ENCODE data around the gene CPXM1. TPM values are rescaled to one million over a fixed set of nuclear protein-coding genes. Genes with fewer than 3 reads are reported as not detected.
A peak's percentile ranks its signal among the peaks of the same experiment; 100 is the strongest.

The CPXM1 gene
- total RNA-seq, 1 experiment from 2014 or later = not detected

GRCh38 chr20:2750491-2751251 lies 49.8 kb downstream of the CPXM1 start:
- peak; percentile 44 for DNase-seq
- Histone ChIP-seq H3K4me3 (ENCODE audit: low read length) (peak overlapping the region; percentile 72), H3K4me1 (ENCODE audit: insufficient read depth, low read length) (peaks cover 17% of the 10 kb centered on the region), H3K36me3 (ENCODE audit: low read depth, low read length) (no peaks in the 10 kb centered on the region), H3K9me2 (replicated peaks; ENCODE audit: low read length) (no peaks in the 10 kb centered on the region), H2AFZ (ENCODE audit: low read length) (peak overlapping the region; percentile 95), H3K27ac (ENCODE audit: low read length) (no peak overlapping the region), H3K79me2 (ENCODE audit: low read length) (no peaks in the 10 kb centered on the region), H3K9ac (ENCODE audit: low read length) (no peak overlapping the region), H4K20me1 (ENCODE audit: low read length) (no peaks in the 10 kb centered on the region), H3K4me2 (ENCODE audit: low read length) (peak overlapping the region; percentile 92), H3K9me3 (ENCODE audit: low read length) (no peaks in the 10 kb centered on the region), H3F3A (ENCODE audit: low read length, unreplicated experiment) (no peaks in the 10 kb centered on the region), H3K27me3 (ENCODE audit: low read length) (no peaks in the 10 kb centered on the region)
- intact Hi-C loops (cut with micrococcal nuclease) = no loop called here
- POLR2A ChIA-PET (ENCODE audit: unreplicated experiment) = no interaction called here
- BruUV-seq (replicated peaks) = no TSS peak
- CTCF ChIA-PET = no interaction called here
- TF ChIP-seq, protein P1, sequence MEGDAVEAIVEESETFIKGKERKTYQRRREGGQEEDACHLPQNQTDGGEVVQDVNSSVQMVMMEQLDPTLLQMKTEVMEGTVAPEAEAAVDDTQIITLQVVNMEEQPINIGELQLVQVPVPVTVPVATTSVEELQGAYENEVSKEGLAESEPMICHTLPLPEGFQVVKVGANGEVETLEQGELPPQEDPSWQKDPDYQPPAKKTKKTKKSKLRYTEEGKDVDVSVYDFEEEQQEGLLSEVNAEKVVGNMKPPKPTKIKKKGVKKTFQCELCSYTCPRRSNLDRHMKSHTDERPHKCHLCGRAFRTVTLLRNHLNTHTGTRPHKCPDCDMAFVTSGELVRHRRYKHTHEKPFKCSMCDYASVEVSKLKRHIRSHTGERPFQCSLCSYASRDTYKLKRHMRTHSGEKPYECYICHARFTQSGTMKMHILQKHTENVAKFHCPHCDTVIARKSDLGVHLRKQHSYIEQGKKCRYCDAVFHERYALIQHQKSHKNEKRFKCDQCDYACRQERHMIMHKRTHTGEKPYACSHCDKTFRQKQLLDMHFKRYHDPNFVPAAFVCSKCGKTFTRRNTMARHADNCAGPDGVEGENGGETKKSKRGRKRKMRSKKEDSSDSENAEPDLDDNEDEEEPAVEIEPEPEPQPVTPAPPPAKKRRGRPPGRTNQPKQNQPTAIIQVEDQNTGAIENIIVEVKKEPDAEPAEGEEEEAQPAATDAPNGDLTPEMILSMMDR (conservative IDR thresholded peaks at IDR 0.05; ENCODE audit: low read depth, low read length) = no peak
- TF ChIP-seq EZH2 (IDR thresholded peaks at IDR 0.05; ENCODE audit: low read length, unreplicated experiment) (no peak), EZH2phosphoT487 (IDR thresholded peaks at IDR 0.05; ENCODE audit: borderline replicate concordance, low read length) (no peak)
- peak; percentile 62 for ATAC-seq

DNA sequence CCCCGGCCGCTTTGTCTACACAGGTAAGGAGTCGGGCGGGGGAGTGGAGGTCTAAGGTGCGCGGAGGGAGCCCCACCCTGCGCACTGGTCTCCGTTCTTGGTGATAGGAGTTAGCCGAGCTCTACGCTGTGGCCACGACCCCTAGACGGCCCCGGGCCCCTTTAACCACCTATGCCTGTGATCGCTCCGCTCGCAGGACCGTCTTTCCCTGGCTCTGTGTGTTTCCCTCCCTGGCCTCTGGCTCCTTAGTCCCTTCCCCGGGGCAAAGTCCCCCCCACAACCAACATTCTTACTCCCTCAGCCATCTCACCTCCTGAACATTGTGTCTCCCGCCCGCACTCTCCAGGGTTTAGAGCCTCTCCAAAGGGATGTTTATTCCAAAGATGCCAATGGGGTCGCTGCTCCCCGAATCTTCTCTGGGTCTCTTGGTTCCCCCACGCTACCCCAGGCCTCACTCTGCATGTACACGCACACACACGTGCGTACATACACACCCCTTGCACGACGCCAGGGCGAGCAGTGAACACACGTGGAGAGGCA lies 50.4 kb downstream of the CPXM1 start:
- CTCF ChIA-PET = no interaction called here
- no peak overlapping the region for H3K27ac ChIP-seq (ENCODE audit: low read length)
- no peaks in the 10 kb centered on the region for H3F3A ChIP-seq (ENCODE audit: low read length, unreplicated experiment)
- H3K9ac ChIP-seq (ENCODE audit: low read length) = no peak overlapping the region
- no peaks in the 10 kb centered on the region for H3K9me2 ChIP-seq (replicated peaks; ENCODE audit: low read length)
- no peaks in the 10 kb centered on the region for H3K36me3 ChIP-seq (ENCODE audit: low read depth, low read length)
- H4K20me1 ChIP-seq (ENCODE audit: low read length) = no peaks in the 10 kb centered on the region
- no peaks in the 10 kb centered on the region for H3K9me3 ChIP-seq (ENCODE audit: low read length)
- no peak for DNase-seq
- BruUV-seq (replicated peaks) = no TSS peak
- ATAC-seq = no peak
- peaks cover 17% of the 10 kb centered on the region for H3K4me1 ChIP-seq (ENCODE audit: insufficient read depth, low read length)
- H3K4me2 ChIP-seq (ENCODE audit: low read length) = no peak overlapping the region
- no peak for TF ChIP-seq EZH2phosphoT487 (IDR thresholded peaks at IDR 0.05; ENCODE audit: borderline replicate concordance, low read length)
- no peak for TF ChIP-seq EZH2 (IDR thresholded peaks at IDR 0.05; ENCODE audit: low read length, unreplicated experiment)
- TF ChIP-seq, protein P1 (conservative IDR thresholded peaks at IDR 0.05; ENCODE audit: low read depth, low read length) = no peak
- intact Hi-C loops (cut with micrococcal nuclease) = no loop called here
- no peaks in the 10 kb centered on the region for H3K27me3 ChIP-seq (ENCODE audit: low read length)
- H3K79me2 ChIP-seq (ENCODE audit: low read length) = no peaks in the 10 kb centered on the region
- no peak overlapping the region for H3K4me3 ChIP-seq (ENCODE audit: low read length)
- H2AFZ ChIP-seq (ENCODE audit: low read length) = no peak overlapping the region
- POLR2A ChIA-PET (ENCODE audit: unreplicated experiment) = no interaction called here

- BruUV-seq (replicated peaks) = no TSS peak
- H3F3A ChIP-seq (ENCODE audit: low read length, unreplicated experiment) = no peaks in the 10 kb centered on the region
- POLR2A ChIA-PET (ENCODE audit: unreplicated experiment) = no interaction called here
Measured at GRCh38 chr20:2749343-2749950, 51.0 kb downstream of the CPXM1 start.

More at GRCh38 chr20:2749343-2749950, 51.0 kb downstream of the CPXM1 start:
- no peaks in the 10 kb centered on the region for H3K79me2 ChIP-seq (ENCODE audit: low read length)
- CTCF ChIA-PET = no interaction called here
- H3K9ac ChIP-seq (ENCODE audit: low read length) = no peak overlapping the region
- H3K9me3 ChIP-seq (ENCODE audit: low read length) = no peaks in the 10 kb centered on the region
- intact Hi-C loops (cut with micrococcal nuclease) = no loop called here
- no peak overlapping the region for H2AFZ ChIP-seq (ENCODE audit: low read length)
- H3K9me2 ChIP-seq (replicated peaks; ENCODE audit: low read length) = no peaks in the 10 kb centered on the region
- H3K4me3 ChIP-seq (ENCODE audit: low read length) = no peak overlapping the region
- no peak for DNase-seq
- H3K27me3 ChIP-seq (ENCODE audit: low read length) = no peaks in the 10 kb centered on the region
- H3K4me2 ChIP-seq (ENCODE audit: low read length) = no peak overlapping the region
- no peaks in the 10 kb centered on the region for H4K20me1 ChIP-seq (ENCODE audit: low read length)
- no peaks in the 10 kb centered on the region for H3K36me3 ChIP-seq (ENCODE audit: low read depth, low read length)
- H3K27ac ChIP-seq (ENCODE audit: low read length) = no peak overlapping the region
- ATAC-seq = no peak
- peaks cover 17% of the 10 kb centered on the region for H3K4me1 ChIP-seq (ENCODE audit: insufficient read depth, low read length)
- TF ChIP-seq EZH2phosphoT487 (IDR thresholded peaks at IDR 0.05; ENCODE audit: borderline replicate concordance, low read length) (no peak), EZH2 (IDR thresholded peaks at IDR 0.05; ENCODE audit: low read length, unreplicated experiment) (no peak)
- TF ChIP-seq, protein P1 (conservative IDR thresholded peaks at IDR 0.05; ENCODE audit: low read depth, low read length) = no peak
